ENCODE measurements around the gene LAMA1. TPM values are rescaled to one million over a fixed set of nuclear protein-coding genes. Genes with fewer than 3 reads are reported as not detected.

LAMA1 gene
- total and polyA plus RNA-seq, 10 donors = 0.20 to 2.3 (median 0.63) TPM

GRCh38 chr18:7158216-7158615 lies 40.6 kb upstream of the LAMA1 start:
- no peaks in the 10 kb centered on the region for H3K27me3 ChIP-seq (replicated peaks in 1 of 7)
- 82 to 89% (median 84%) methylated on average over 10 of the region's 10 CpGs for WGBS, 5 donors
- no peak overlapping the region for H3K4me3 ChIP-seq
- H3K4me1 ChIP-seq = no peaks in the 10 kb centered on the region
- intact Hi-C loops (cut with DNase I; ENCODE audit: low total_unique reads) = no loop called here
- no peaks in the 10 kb centered on the region for H3K36me3 ChIP-seq
- H3K27ac ChIP-seq = no peak overlapping the region
- no peak for TF ChIP-seq POLR2A (IDR thresholded peaks at IDR 0.05)
- no peak for TF ChIP-seq CTCF (IDR thresholded peaks at IDR 0.05 in 8 of 11, conservative IDR thresholded peaks at IDR 0.05 in 3 of 11)
- TF ChIP-seq POLR2AphosphoS5 (IDR thresholded peaks at IDR 0.05) = no peak
- H3K9me3 ChIP-seq = no peaks in the 10 kb centered on the region
- DNase-seq = no peak

- no peak for DNase-seq
- TF ChIP-seq CTCF (IDR thresholded peaks at IDR 0.05 in 8 of 11, conservative IDR thresholded peaks at IDR 0.05 in 3 of 11) = no peak
- TF ChIP-seq POLR2A (IDR thresholded peaks at IDR 0.05) = no peak
- no peak for TF ChIP-seq POLR2AphosphoS5 (IDR thresholded peaks at IDR 0.05)
- Histone ChIP-seq H3K9me3 (no peaks in the 10 kb centered on the region), H3K27ac (no peak overlapping the region), H3K27me3 (replicated peaks in 1 of 7) (no peaks in the 10 kb centered on the region), H3K4me3 (no peak overlapping the region), H3K36me3 (no peaks in the 10 kb centered on the region), H3K4me1 (no peaks in the 10 kb centered on the region)
- 71 to 81% (median 73%) methylated on average over 3 of the region's 3 CpGs for WGBS, 5 donors
- intact Hi-C loops (cut with DNase I; ENCODE audit: low total_unique reads) = no loop called here
These were observed 40.2 kb upstream of the LAMA1 start for GRCh38 chr18:7157760-7158159.

GRCh38 chr18:7155887-7156286 lies 38.3 kb upstream of the LAMA1 start:
- no peaks in the 10 kb centered on the region for H3K9me3 ChIP-seq
- WGBS, 5 donors = 82 to 87% (median 86%) methylated on average over 8 of the region's 8 CpGs
- no peaks in the 10 kb centered on the region for H3K36me3 ChIP-seq
- H3K27ac ChIP-seq = no peak overlapping the region
- no peaks in the 10 kb centered on the region for H3K4me1 ChIP-seq
- H3K27me3 ChIP-seq (replicated peaks in 1 of 7) = no peaks in the 10 kb centered on the region
- intact Hi-C loops (cut with DNase I; ENCODE audit: low total_unique reads) = no loop called here
- no peak for DNase-seq
- no peak overlapping the region for H3K4me3 ChIP-seq
- TF ChIP-seq POLR2A (IDR thresholded peaks at IDR 0.05) (no peak), CTCF (IDR thresholded peaks at IDR 0.05 in 8 of 11, conservative IDR thresholded peaks at IDR 0.05 in 3 of 11) (no peak), POLR2AphosphoS5 (IDR thresholded peaks at IDR 0.05) (no peak)

- TF ChIP-seq POLR2AphosphoS5 (IDR thresholded peaks at IDR 0.05) (no peak), POLR2A (IDR thresholded peaks at IDR 0.05) (no peak), CTCF (IDR thresholded peaks at IDR 0.05 in 8 of 11, conservative IDR thresholded peaks at IDR 0.05 in 3 of 11) (no peak)
- DNase-seq = no peak
- Histone ChIP-seq H3K36me3 (no peaks in the 10 kb centered on the region), H3K27me3 (replicated peaks in 1 of 7) (no peaks in the 10 kb centered on the region), H3K4me1 (no peaks in the 10 kb centered on the region), H3K9me3 (no peaks in the 10 kb centered on the region), H3K4me3 (no peak overlapping the region), H3K27ac (no peak overlapping the region)
- intact Hi-C loops (cut with DNase I; ENCODE audit: low total_unique reads) = no loop called here
- 88 to 97% (median 92%) methylated on average over 5 of the region's 5 CpGs for WGBS, 5 donors
These were observed 37.5 kb upstream of the LAMA1 start for GRCh38 chr18:7155092-7155491.
